ENCODE measurements around the gene SMAD2.
A peak's percentile ranks its signal among the peaks of the same experiment; 100 is the strongest.

The SMAD2 gene

GRCh38 chr18:47931718-47932103 is 1.3 kb upstream of the SMAD2 start:
- no peak for DNase-seq (ENCODE audit: low spot score)

- DNase-seq (ENCODE audit: low spot score) = peak; percentile 97
Measured at GRCh38 chr18:47930931-47931717, 665 bp upstream of the SMAD2 start.

GRCh38 chr18:47929681-47930198 is 719 bp downstream of the SMAD2 start:
- peak; percentile 7 for DNase-seq (ENCODE audit: low spot score)

- DNase-seq (ENCODE audit: low spot score) = no peak
Measured at GRCh38 chr18:47928466-47928865, 2.0 kb downstream of the SMAD2 start.

- DNase-seq (ENCODE audit: low spot score) = no peak
Measured at GRCh38 chr18:47926101-47926850, 4.2 kb downstream of the SMAD2 start.

GRCh38 chr18:47919916-47920315 is 10.5 kb downstream of the SMAD2 start:
- DNase-seq (ENCODE audit: low spot score) = no peak

GRCh38 chr18:47917923-47918610 is 12.4 kb downstream of the SMAD2 start:
- no peak for DNase-seq (ENCODE audit: low spot score)

GRCh38 chr18:47915930-47916329 is 14.5 kb downstream of the SMAD2 start:
- no peak for DNase-seq (ENCODE audit: low spot score)

- no peak for DNase-seq (ENCODE audit: low spot score)
Measured at GRCh38 chr18:47915229-47915628, 15.2 kb downstream of the SMAD2 start.

- DNase-seq (ENCODE audit: low spot score) = no peak
Measured at GRCh38 chr18:47912794-47913585, 17.5 kb downstream of the SMAD2 start.

GRCh38 chr18:47912343-47912742 is 18.1 kb downstream of the SMAD2 start:
- DNase-seq (ENCODE audit: low spot score) = peak; percentile 3

- DNase-seq (ENCODE audit: low spot score) = no peak
Measured at GRCh38 chr18:47911877-47912276, 18.6 kb downstream of the SMAD2 start.

- no peak for DNase-seq (ENCODE audit: low spot score)
Measured at GRCh38 chr18:47909484-47909883, 21.0 kb downstream of the SMAD2 start.

GRCh38 chr18:47908592-47908991 is 21.9 kb downstream of the SMAD2 start:
- no peak for DNase-seq (ENCODE audit: low spot score)

- DNase-seq (ENCODE audit: low spot score) = no peak
Measured at GRCh38 chr18:47906408-47906807, 24.1 kb downstream of the SMAD2 start.

- no peak for DNase-seq (ENCODE audit: low spot score)
Measured at GRCh38 chr18:47903809-47904208, 26.6 kb downstream of the SMAD2 start.

GRCh38 chr18:47901624-47902362 is 28.7 kb downstream of the SMAD2 start:
- no peak for DNase-seq (ENCODE audit: low spot score)

- DNase-seq (ENCODE audit: low spot score) = no peak
Measured at GRCh38 chr18:47899107-47899840, 31.2 kb downstream of the SMAD2 start.

GRCh38 chr18:47898696-47899095 is 31.8 kb downstream of the SMAD2 start:
- no peak for DNase-seq (ENCODE audit: low spot score)

GRCh38 chr18:47898055-47898454 is 32.4 kb downstream of the SMAD2 start:
- no peak for DNase-seq (ENCODE audit: low spot score)

Measured in AG08395 (cell line).